Jurkat, Clone E6-1 (cell line): ENCODE data around the gene MRPS10.

Source experiments
- DNase-seq: peaks from one replicate; pipeline ENCODE4 v3.0.0-alpha.2; 2011; ENCODE audit warnings: low read depth, low spot score
- H3K4me3 ChIP-seq: 2 replicates; pipeline ENCODE4 v1.5.1; 2011; ENCODE audit warnings: mild to moderate bottlenecking, low read length, control low read depth, moderate library complexity

Gene MRPS10

DNA sequence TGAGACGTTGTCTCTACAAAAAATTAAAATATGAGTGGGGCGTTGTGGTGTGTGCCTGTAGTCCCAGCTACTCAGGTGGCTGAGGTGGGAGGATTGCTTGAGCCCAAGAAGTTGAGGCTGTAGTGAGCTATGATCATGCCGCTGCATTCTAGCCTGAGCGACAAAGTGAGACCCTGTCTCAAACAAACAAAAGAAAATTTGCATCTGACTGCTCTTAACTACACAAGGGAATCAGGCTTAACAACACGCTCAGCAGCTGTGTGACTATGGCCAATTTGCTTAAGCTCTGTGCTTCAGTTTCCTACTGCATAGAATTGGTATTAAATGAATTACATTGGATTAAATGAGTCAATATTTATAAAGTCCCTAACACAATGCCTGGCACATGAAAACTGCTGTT lies 24.3 kb upstream of the MRPS10 start:
- DNase-seq, result no peak
- H3K4me3 ChIP-seq, result no peak overlapping the region

DNA sequence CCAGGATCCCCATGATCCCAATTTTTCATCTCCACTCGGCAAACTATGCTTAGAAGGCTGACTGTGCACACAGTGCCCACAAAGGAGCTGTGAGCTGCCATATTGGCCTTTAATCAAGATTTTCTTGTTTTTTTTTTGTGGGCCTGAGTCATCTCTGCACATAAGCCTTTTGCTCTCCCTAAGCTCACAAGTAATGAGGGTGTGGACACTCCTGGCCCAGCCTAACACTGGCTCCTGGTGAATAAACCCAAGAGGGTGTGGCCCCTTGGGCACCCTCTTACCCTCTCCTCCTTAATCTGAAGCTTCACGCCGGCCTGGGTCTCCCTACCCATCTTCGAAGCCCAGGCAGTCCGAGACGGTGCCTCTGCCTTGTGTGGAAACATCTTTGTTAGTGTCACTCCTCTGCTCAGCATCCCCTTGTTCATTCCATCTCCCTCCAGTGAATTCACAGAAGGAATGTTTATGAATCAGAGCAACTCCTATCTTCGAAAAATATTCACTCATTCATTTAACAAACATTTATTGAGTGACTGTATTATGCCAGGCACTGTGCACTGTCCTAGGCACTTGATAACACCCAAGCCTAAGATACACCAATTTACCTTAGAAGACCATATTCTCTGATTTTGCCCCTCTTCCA lies 22.2 kb upstream of the MRPS10 start:
- no peak overlapping the region for H3K4me3 ChIP-seq
- DNase-seq, result no peak

DNA sequence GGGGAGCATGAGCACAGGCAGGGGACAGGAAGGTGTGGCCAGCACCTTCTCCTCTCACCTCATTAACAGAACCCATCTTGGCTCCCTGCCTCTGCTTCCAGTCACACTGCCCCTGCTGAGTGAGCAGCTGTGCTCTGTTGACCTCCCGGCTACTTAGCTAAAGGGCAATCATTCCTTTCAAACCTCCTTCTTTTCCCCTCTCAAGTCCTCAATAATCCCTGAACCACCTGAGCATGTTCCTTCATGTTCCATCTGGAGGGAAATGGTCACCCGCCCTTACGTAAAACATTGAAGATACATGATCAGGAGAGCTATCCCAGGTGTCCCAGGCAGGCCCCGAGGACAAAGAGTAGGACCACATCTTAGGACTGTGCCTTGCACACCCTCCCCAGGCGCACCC lies 21.7 kb upstream of the MRPS10 start:
- no peak overlapping the region for H3K4me3 ChIP-seq
- DNase-seq, result no peak

DNA sequence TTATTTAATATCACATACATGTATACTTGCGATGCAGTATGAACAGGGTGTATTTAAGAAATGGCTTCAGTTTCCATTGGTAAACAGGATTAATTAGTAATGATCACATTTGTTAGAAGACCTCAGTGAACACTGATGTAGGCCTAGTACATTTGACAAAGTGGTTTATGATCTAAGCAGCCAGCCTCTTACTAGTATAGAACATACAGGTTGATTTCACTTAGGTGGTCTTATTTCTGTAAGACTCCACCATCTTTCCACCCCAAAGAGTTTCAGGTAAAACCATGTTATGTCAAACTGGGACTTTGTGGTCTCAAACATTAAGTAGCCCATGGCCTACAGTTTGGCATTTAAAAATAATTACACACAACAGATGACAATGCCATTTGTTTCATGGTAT lies 20.2 kb upstream of the MRPS10 start:
- no peak overlapping the region for H3K4me3 ChIP-seq
- no peak for DNase-seq

DNA sequence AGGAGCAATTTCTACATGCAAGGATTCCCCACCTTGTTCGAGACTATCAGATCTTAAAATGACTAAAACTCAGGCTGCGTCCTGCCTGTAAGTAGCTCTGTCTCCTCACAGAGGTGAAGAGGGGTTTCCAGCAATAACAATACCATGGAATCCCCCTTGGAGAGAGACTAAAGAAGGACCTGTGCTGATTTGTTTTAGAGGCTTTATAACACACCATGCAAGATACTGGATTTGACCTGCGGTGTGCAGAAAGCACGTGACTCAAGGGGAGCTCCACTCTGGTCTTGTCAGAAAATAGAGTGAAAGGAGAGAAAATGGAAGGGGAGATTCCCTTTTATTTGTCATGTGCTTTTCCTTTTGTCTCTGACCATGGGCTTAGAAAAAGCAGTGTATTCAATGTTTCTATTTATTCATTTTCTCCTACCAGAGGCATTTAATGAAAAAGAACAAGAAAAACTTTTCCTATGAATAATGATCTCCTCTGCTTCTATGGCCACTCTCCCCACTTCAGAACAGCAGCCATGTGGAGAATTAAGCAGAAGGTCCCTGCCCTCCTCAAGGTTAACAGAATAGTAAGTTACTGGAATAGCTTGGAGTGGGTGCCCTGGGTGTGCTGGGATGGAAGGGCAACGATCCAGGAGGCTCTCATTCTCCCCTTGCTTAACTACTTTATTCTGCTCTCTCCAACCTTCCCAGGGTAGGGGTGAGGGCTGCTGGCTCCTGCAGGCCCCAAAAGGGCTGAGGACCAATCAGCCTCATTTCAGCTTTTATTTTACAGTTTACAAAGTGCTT lies 19.2 kb upstream of the MRPS10 start:
- DNase-seq, result no peak
- H3K4me3 ChIP-seq, result no peak overlapping the region

DNA sequence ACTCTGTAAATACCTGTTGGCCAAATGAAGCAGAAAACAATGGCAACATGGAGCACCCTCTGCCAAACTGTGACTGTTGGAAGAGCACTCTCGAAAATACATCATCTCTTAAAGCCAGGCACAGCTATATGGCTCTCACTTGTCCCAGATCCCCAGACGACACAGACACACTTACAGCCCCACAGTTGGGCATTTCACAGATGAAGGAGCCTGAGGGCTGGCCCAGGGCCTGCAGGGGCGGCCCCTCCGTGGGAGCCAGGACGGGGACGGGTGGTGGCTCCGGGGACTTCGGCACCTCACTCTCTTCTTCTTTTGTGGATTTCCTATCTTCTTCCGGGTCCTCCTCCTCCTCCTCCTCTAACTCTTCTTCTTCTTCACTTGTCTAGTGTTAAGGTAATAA lies 18.4 kb upstream of the MRPS10 start:
- DNase-seq, result no peak

DNA sequence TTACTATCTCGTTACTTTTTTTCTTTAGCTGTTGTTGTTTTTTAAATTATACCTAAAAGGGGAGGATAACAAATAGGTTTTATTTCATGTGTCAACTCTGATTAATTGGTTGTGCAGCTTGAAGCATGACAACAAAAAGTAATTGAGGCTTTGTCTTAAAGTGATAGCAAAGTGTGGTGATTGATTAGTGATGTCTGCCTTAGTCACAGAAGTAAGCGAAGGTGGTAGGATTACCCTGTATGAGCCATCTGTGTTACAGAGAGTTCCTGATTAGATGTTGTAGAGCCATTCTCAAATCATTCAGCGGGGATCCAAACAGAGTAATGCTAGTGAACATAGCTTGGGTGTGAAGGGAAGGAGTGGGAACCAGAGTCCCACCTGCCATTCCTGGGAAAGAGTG lies 14.4 kb upstream of the MRPS10 start:
- no peak for DNase-seq

More for the DNA sequence above, 18.4 kb upstream of the MRPS10 start:
- H3K4me3 ChIP-seq, result no peak overlapping the region

DNA sequence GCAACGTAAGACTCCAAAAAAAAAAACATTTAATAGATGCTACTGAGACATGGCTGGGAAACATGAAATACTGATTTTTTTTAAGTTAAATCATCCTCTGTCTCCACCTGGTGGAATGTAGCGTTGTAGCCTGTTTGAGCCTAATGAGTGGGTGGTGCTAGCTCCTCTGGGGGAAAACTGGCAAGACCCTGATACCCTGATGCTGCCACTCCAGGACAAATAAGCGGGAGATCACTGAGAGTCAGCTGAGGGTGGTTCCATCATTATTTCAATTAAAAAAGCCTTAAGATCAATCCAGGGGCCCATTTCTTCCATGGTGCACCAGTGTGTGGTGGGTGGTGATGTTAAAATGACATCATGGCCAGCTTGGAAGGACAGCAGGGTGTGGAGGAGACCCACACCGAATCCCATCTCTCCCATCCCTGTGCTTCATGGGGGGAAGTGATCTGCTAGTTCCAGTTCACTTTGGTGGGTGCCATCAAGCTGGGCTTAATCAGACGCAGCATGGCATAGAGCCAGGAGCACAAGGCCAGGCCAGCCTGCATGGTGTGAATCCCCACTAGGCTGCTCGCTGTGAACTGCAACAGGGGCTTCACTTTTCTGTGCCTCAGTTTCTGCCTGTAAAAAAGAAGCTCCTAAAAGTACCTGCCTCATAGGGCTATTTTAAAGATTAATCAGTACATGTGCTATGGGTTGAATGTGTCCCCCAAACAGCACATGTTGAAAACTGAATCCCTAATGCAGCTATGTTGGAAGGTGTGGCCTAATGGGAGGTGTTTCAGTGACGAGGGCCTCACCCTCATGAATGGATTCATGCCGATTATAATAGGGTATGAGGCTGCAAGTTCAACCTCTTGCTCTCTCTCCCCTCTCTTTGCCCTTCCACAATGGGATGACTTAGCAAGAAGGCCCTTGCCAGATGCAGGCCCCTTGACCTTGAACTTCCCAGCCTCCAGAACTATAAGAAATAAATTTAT lies 13.0 kb upstream of the MRPS10 start:
- DNase-seq, result peak; percentile 9
- no peak overlapping the region for H3K4me3 ChIP-seq

More for the DNA sequence above, 14.4 kb upstream of the MRPS10 start:
- H3K4me3 ChIP-seq, result no peak overlapping the region

DNA sequence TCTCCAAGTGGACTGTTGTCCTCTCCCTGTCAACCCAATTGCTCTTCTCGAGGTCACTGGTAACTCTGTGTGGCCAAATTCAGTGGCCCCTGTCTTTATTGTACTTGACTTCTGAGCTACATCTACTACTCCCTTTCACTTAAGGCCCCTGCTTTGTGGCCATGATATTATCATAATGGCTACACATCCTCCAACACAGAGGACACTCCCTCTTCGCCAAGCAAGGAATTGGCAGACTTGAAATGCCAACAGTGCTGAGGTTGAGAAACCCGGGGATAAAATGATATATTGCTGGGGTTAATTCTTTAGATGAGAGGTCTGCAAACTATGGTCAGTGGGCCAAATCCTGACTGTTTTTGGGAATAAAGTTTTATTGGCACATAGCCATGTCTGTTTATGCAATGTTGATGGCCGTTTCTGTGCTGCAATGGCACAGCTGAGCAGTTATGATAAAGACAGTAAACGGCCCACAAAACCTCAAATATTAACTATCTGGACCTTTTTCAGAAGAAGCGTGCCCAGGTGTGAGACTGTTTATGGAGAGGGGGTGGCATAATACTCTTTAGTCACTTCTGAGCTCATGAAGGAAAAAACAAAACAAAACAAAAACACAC lies 12.0 kb upstream of the MRPS10 start:
- H3K4me3 ChIP-seq, result no peak overlapping the region
- DNase-seq, result no peak

DNA sequence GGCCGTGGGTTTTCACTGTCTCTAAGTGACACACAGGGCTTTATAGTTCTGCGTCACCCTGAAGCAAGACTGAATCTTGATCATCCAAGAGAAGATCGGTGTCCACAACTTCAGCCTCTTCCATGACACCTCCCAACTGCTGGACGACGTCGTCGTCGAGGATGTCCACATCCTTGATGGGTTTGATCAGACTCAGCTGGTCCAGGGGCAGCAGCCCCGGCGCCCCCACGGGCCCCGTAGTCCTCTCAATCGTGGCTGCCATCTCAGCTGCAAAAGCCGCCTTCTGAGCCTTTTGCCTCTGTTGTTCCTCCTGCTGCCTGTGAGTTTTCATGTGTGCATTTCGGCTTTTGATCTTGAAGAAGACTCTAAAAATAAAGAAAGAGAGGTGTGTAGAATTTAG lies 10.6 kb upstream of the MRPS10 start:
- no peak overlapping the region for H3K4me3 ChIP-seq
- DNase-seq, result no peak

DNA sequence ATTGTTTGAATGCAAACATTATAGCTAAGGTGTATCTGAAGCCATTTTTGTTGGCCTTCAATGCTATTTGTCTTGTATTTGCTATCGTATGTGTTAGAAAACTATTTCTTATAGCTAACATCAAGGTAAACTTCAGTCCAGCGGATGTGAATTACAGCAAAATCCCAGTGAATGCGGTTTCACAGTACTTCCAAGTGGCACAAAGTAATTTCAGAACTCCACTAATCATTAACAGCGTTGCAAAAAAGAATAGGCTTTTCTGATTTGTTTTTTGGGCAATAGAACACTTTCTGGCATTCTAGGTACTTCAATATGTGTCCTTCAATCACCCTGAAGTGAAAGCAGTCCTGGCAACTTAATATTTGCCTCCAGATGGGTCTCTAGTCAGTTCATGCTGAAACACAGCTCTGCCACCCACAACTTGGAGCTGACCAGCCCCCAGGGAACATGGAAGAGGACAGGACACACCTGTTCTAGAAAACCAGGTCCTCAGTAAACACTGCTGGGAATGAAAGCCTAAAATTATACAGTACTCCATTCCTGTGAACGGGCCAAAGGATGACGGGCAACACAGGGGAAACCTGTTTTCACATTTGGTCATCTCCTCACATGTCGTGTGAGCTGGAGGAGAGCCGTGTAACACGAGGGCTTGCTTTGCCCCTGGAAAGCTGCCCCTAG lies 9.7 kb upstream of the MRPS10 start:
- no peak overlapping the region for H3K4me3 ChIP-seq
- DNase-seq, result no peak

DNA sequence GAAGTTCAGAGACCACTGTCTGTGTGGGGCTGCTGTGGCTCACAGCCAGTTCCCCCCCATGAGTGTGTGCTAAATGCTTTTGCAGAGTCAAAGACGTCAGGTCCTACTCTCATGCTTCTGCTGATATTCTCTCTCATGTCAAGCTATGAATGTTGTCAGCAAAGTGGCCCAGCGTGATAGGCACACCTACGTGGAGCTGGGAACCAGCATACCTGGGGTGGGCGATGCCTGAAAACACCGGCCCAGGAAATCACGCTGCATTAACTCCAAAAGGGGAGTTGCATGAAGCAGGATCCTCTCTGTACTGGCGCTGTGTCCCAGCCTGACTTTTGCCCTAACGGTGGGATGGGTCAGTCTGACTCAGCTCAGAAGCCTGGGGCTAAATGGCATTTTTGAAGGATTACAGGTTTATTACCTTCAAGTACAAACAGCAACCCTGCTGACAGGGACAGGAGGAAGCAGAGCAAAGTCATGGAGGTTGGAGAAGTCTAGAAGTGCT lies 9.0 kb upstream of the MRPS10 start:
- no peak overlapping the region for H3K4me3 ChIP-seq
- DNase-seq, result no peak

DNA sequence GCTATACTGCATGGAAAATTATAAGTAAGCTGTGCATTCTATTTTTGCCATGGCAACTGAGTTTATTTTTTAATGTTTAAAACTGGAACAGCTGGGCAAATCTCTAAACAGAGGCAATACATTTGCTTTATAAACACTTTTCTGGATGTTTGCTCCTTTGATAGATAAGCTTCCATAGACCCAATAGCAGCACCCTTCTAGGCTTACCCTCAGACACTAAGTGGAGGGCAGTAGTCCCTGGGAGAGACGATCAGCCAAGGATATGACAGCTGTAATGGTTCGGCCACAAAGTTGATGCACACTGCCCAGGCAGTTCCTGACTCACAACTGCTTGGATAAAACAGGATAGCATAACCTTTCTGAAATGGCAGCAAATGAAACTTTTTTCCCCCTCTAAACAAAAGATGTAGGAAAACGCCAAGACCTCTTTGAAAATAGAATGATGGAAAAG lies 8.5 kb upstream of the MRPS10 start:
- H3K4me3 ChIP-seq, result no peak overlapping the region
- DNase-seq, result no peak

DNA sequence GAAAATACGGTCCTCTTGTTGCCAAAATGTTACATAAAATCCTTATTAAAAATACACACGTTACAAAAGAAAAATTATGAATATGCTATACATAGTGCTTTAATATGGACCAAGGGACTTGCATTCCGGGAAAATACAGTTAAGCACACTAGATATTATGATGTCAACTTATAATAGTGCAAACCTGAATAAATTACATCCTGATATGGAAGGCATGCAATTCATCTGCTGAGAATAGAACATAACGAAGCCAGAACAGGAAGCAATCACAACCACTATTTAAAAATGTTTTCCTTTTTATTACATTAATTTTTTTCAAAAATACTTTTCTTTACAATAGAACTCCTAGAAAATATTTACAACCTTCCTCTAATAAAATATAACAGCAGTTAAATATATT lies 7.8 kb upstream of the MRPS10 start:
- no peak for DNase-seq
- no peak overlapping the region for H3K4me3 ChIP-seq

DNA sequence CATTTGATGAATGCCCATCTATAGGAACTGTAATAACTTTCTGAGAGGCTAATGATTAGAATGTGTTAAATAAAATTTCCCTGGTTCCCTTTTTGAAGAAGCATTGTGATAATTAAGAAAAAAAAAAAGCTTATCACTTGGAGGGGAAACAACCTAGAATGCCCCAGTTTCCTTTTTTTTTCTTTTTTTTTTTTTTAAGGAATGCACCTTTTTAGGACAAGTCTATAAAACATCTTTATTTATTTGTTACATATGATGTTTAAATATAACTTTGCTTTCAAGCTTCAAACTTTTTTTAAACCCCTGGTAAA lies 7.3 kb upstream of the MRPS10 start:
- DNase-seq, result no peak
- H3K4me3 ChIP-seq, result no peak overlapping the region

DNA sequence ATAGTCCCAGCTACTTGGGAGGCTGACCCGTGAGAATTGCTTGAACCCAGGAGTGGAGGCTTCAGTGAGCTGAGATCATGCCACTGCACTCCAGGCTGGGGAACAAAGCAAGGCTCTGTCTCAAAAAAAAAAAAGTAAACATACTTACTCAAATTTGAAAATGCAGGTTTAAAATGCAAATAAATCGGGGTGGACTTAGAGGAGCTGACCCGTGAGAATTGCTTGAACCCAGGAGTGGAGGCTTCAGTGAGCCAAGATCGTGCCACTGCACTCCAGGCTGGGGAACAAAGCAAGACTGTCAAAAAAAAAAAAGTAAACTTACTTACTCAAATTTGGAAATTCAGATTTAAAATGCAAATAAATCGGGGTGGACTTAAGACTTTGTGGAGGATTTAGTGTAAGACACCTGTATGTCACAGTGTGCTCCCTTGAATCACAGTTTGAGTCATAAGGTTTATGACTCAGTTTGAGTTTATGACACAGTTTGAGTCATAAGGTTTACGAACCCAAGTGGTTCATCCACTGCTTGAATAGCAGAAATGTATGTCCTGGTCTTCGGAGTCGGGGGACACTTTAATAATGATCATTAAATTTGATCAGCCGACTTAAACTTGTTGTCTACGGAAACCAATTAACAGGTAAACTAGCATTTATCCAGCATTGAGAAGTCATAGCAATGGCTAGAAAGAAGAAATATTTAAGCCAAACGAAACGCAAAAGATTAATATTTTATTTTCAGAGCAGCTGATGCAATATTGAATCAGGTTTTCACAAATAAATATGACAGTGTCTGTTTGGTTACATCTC lies 6.8 kb upstream of the MRPS10 start:
- DNase-seq, result no peak
- no peak overlapping the region for H3K4me3 ChIP-seq

DNA sequence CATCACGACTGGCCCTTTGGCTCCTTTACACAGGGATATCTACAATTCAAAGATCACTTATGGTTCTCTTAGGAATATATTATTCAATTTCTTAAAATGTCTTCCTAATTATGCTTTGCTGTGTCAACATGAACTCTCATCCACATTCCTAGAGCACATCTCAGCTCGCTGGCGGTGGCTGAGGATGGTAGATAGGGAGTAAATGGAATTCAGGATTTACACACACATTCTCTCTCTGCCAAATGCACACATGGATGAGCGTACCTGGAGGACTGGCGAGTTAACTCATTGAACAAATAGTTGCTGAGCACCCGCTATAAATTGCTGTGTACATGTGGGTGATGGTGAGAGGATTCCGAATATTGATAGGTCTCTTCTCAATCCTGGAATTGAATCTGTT lies 4.8 kb upstream of the MRPS10 start:
- H3K4me3 ChIP-seq, result no peak overlapping the region
- no peak for DNase-seq

DNA sequence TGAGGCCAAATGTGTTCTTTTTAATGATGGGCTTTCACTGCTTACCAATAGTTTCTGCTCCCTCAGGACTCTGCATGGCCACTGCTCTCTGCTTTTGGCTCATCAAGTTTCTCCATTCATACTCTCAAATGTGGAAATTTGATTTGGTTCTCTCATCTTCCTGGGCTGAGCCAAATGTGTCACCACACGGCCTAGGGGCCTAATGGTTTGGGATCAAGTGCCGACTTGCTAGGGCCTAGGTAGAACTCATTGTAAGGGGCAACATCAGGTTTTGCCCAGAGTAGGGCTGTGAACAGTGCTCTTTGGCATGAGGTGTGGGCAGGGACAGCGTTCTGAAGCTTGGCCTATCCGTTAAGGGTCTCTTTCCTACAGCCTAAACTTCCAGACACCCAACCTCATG lies 3.9 kb upstream of the MRPS10 start:
- no peak overlapping the region for H3K4me3 ChIP-seq
- no peak for DNase-seq
